HG03442 (cell line): Measurements from ENCODE around the gene SNHG17.
"Not testable (repeated sequence)": the region's sequence is repeated elsewhere in the genome, so short reads cannot be mapped to it uniquely, and the experiment has no call there.

Source experiments
- ATAC-seq: cut with Tn5 transposase; IDR thresholded peaks from one replicate; pipeline ENCODE4 v1.9.1; 2021; ENCODE audit warnings: mild to moderate bottlenecking, moderate library complexity; ENCODE audit not compliant: unreplicated experiment

SNHG17 gene

GRCh38 chr20:38421915-38422314, 13.2 kb downstream of the SNHG17 start:
- no peak for ATAC-seq

- no peak for ATAC-seq
Measured at GRCh38 chr20:38420388-38421085, 14.6 kb downstream of the SNHG17 start.

- ATAC-seq = no peak
Measured at GRCh38 chr20:38418509-38419204, 16.5 kb downstream of the SNHG17 start.

- ATAC-seq = no peak
Measured at GRCh38 chr20:38414769-38415450, 20.2 kb downstream of the SNHG17 start.

- no peak for ATAC-seq
Measured at GRCh38 chr20:38412877-38413577, 22.1 kb downstream of the SNHG17 start.

- ATAC-seq = not testable (repeated sequence)
Measured at GRCh38 chr20:38407822-38408221, 27.3 kb downstream of the SNHG17 start.

- ATAC-seq = no peak
Measured at GRCh38 chr20:38407321-38407720, 27.8 kb downstream of the SNHG17 start.

GRCh38 chr20:38406476-38406875, 28.7 kb downstream of the SNHG17 start:
- no peak for ATAC-seq

- ATAC-seq = no peak
Measured at GRCh38 chr20:38405132-38405531, 30.0 kb downstream of the SNHG17 start.

- ATAC-seq = no peak
Measured at GRCh38 chr20:38404016-38404415, 31.1 kb downstream of the SNHG17 start.

GRCh38 chr20:38402816-38403215, 32.3 kb downstream of the SNHG17 start:
- ATAC-seq = no peak

- ATAC-seq = no peak
Measured at GRCh38 chr20:38402089-38402488, 33.0 kb downstream of the SNHG17 start.

GRCh38 chr20:38395751-38396395, 39.3 kb downstream of the SNHG17 start:
- not testable (repeated sequence) for ATAC-seq

GRCh38 chr20:38395165-38395564, 40.0 kb downstream of the SNHG17 start:
- no peak for ATAC-seq

- no peak for ATAC-seq
Measured at GRCh38 chr20:38393259-38393658, 41.9 kb downstream of the SNHG17 start.

- ATAC-seq = no peak
Measured at GRCh38 chr20:38392356-38392755, 42.8 kb downstream of the SNHG17 start.

- ATAC-seq = no peak
Measured at GRCh38 chr20:38387953-38388352, 47.2 kb downstream of the SNHG17 start.

GRCh38 chr20:38386851-38387250, 48.3 kb downstream of the SNHG17 start:
- no peak for ATAC-seq

GRCh38 chr20:38386004-38386403, 49.1 kb downstream of the SNHG17 start:
- no peak for ATAC-seq

- ATAC-seq = no peak
Measured at GRCh38 chr20:38383147-38383546, 52.0 kb downstream of the SNHG17 start.

- ATAC-seq = not testable (repeated sequence)
Measured at GRCh38 chr20:38377838-38378237, 57.3 kb downstream of the SNHG17 start.
